Transverse colon (tissue), 3 donors: ENCODE measurements around the gene ATF5.

Source experiments
- POLR2A ChIP-seq: fragments of 450-650 bp; IDR thresholded peaks from one replicate; pipeline ENCODE4 v1.6.1; 2016; ENCODE audit warnings: antibody characterized with exemption, mild to moderate bottlenecking, moderate library complexity
- TF ChIP-seq, protein P1 (sequence below), 5 experiments: fragments of 200-600 bp in 3 of 5; fragments of 450-650 bp in 2 of 5; sonication (generic) in 3 of 5; IDR thresholded peaks; 1 replicate in 2 of 5; 2 replicates in 3 of 5; pipeline ENCODE4 v1.5.1; 2016 to 2017; ENCODE audit warnings: antibody characterized with exemption in 5 of 5, inconsistent platforms in 3 of 5, mild to moderate bottlenecking in 2 of 5, moderate library complexity in 1 of 5

DNA sequence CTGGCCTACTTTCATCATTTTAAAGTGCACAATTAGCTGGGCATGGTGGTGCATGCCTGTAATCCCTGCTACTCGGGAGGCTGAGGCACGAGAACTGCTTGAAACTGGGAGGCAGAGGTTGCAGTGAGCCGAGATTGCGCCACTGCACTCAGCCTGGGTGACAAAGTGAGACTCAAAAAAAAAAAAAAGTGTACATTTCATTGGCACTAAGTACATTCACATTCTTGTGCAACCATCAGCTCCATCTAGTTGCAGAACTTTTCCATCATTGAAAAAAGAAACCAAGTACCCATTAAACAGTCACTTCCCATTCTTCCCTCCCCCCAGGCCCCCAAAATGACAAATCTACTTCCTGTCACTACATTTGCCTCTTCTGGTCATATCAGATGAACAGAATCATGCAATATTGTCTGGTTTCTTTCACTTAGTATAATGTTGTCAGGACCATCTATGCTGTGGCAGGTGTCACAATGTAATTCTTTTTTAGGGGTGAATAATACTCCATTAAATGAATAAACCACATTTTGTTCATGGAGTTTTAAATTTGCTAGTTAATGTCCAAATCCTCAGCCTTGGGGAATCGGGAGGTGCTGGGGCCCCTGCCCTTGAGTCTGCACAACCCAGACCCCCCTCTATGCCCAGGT is 39.4 kb downstream of the ATF5 start:
- TF ChIP-seq, protein P1, sequence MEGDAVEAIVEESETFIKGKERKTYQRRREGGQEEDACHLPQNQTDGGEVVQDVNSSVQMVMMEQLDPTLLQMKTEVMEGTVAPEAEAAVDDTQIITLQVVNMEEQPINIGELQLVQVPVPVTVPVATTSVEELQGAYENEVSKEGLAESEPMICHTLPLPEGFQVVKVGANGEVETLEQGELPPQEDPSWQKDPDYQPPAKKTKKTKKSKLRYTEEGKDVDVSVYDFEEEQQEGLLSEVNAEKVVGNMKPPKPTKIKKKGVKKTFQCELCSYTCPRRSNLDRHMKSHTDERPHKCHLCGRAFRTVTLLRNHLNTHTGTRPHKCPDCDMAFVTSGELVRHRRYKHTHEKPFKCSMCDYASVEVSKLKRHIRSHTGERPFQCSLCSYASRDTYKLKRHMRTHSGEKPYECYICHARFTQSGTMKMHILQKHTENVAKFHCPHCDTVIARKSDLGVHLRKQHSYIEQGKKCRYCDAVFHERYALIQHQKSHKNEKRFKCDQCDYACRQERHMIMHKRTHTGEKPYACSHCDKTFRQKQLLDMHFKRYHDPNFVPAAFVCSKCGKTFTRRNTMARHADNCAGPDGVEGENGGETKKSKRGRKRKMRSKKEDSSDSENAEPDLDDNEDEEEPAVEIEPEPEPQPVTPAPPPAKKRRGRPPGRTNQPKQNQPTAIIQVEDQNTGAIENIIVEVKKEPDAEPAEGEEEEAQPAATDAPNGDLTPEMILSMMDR (IDR thresholded peaks at IDR 0.05) = no peak
- TF ChIP-seq POLR2A = no peak
